Measurements from ENCODE around the gene PPP1R3F. TPM values are rescaled to one million over a fixed set of nuclear protein-coding genes. Genes with fewer than 3 reads are reported as not detected.

Gene PPP1R3F
- total and polyA plus RNA-seq, 9 of the 15 experiments (the other 6 are each of a cell fraction or from before 2014, with no cell fraction given) = 0.03 to 0.91 (median 0.43) TPM; not detected in 1

DNA sequence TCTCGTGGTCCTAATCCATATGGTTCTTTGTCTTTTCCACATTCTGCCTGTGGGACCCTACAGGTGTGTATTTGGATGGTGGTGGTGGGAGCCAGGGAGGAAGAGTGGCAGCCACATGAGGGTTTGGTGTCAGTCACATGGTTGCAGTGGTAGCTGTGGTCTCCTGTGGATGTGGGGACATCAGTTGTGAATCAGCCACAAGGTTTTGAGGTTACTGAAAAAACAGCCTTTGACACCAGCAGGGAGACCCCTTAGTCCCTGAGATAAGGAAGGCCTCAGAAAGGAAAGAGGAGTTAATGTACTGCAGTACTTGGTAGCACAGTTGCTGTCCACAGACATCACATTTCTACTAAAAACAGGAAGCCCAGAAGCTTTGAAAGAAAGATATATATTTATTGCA lies 18.1 kb downstream of the PPP1R3F start:
- Histone ChIP-seq H3K9me3 (replicated peaks; ENCODE audit: control insufficient read depth, insufficient read depth, low read depth, low read length) (no peaks in the 10 kb centered on the region), H3K27me3 (ENCODE audit: control insufficient read depth in 2 of 2, insufficient read depth in 2 of 2, low read length in 2 of 2) (no peaks in the 10 kb centered on the region), H3K27ac (ENCODE audit: extremely low read depth, low read depth, low read length) (no peak overlapping the region), H3K79me2 (ENCODE audit: control insufficient read depth, insufficient read depth, low read length) (no peaks in the 10 kb centered on the region), H3K9ac (ENCODE audit: insufficient read depth in 1 of 2, low read depth in 2 of 2, low read length in 2 of 2) (no peak overlapping the region), H3K36me3 (ENCODE audit: control insufficient read depth, insufficient read depth, low read length) (no peaks in the 10 kb centered on the region), H3K4me1 (replicated peaks in 1 of 2; ENCODE audit: control insufficient read depth in 2 of 2, insufficient read depth in 2 of 2, low read length in 2 of 2) (peaks cover 4 to 19% of the 10 kb centered on the region in 2 experiments; a peak in 4 of 5 replicates), H3K9me1 (ENCODE audit: control insufficient read depth, insufficient read depth, low read length) (no peaks in the 10 kb centered on the region), H3K4me2 (ENCODE audit: insufficient read depth, low read length) (no peak overlapping the region), H4K20me1 (replicated peaks; ENCODE audit: control insufficient read depth, insufficient read depth, low read length) (no peaks in the 10 kb centered on the region), H3K4me3 (no peak overlapping the region), H2AFZ (ENCODE audit: low read depth, low read length) (no peak overlapping the region)
- CTCF ChIA-PET (ENCODE audit: low intra/inter-chr PET ratio) = no interaction called here
- in situ Hi-C loops (cut with MboI) (no loop called here), intact Hi-C loops (cut with micrococcal nuclease) (no loop called here)
- FAIRE-seq = no peak
- POLR2A ChIA-PET = interaction anchor here (0.7 kb wide), 1 partner anchor 1513 kb away, joined by 5 read pairs; no protein-coding TSS in a partner anchor
- no TSS peak for BruUV-seq (replicated peaks)
- TF ChIP-seq SUPT5H (IDR thresholded peaks at IDR 0.05) (no peak), HNRNPK (IDR thresholded peaks at IDR 0.05; ENCODE audit: low read depth, low read length, poor library complexity, severe bottlenecking) (no peak), SMARCA5 (IDR thresholded peaks at IDR 0.05) (no peak), ZNF224 (CRISPR knock-in tag; IDR thresholded peaks at IDR 0.05) (no peak), SNIP1 (IDR thresholded peaks at IDR 0.05; ENCODE audit: low read depth) (no peak), CBX8 (IDR thresholded peaks at IDR 0.05; ENCODE audit: borderline replicate concordance, extremely low read depth, low read depth, low read length, poor library complexity, severe bottlenecking) (no peak), ZNF174 (CRISPR knock-in tag; IDR thresholded peaks at IDR 0.05) (no peak), U2AF2 (optimal IDR thresholded peaks at IDR 0.05; ENCODE audit: low read depth, low read length) (no peak), ETS2 (tag; IDR thresholded peaks at IDR 0.05; ENCODE audit: borderline replicate concordance, poor library complexity, severe bottlenecking) (no peak)
- no peak for DNase-seq (ENCODE audit: extremely low read depth in 1 of 4, low spot score in 3 of 4)
- no peak for ATAC-seq
- 30% methylated on average over 1 of the region's 1 CpG for WGBS (ENCODE audit: insufficient coverage, low coverage, missing lambda C conversion rate)

Data from K562 (cell line).